ENCODE measurements around the gene ZNRD2.

ZNRD2 gene

GRCh38 chr11:65613091-65613928 is 43.0 kb downstream of the ZNRD2 start:
- Mint-ChIP-seq H3K27me3 (no peaks in the 10 kb centered on the region), H3K9me3 (no peaks in the 10 kb centered on the region), H3K4me1 (ENCODE audit: low read depth in 2 of 2) (peaks cover 45 to 49% of the 10 kb centered on the region in 2 donors), H3K36me3 (ENCODE audit: insufficient read depth) (peaks cover 48% of the 10 kb centered on the region), H3K4me3 (peak overlapping the region; percentile 94 to 96), H3K27ac (peak overlapping the region; percentile 95 to 97)
- ATAC-seq (replicated peaks) = no peak
- no peak for DNase-seq

GRCh38 chr11:65615229-65615949 is 45.1 kb downstream of the ZNRD2 start, which contains the start of gene PCNX3:
Gene PCNX3, plus strand, starts transcription at chr11:65615776. Its CDS starts 536 bp downstream, at chr11:65616312.
- peak within 1 kb of the TSS; percentile 95 to 97 for H3K27ac Mint-ChIP-seq
- peak within 1 kb of the TSS; percentile 94 to 96 for H3K4me3 Mint-ChIP-seq
- H3K27me3 Mint-ChIP-seq = no peaks in the 10 kb centered on the region
- H3K9me3 Mint-ChIP-seq = no peaks in the 10 kb centered on the region
- peaks cover 35 to 42% of the 10 kb centered on the region in 2 donors for H3K4me1 Mint-ChIP-seq (ENCODE audit: low read depth in 2 of 2)
- ATAC-seq (replicated peaks) = peak; percentile 83
- peak; percentile 99 to 100 (median 100) for DNase-seq
- peaks cover 46% of the 10 kb centered on the region for H3K36me3 Mint-ChIP-seq (ENCODE audit: insufficient read depth)

GRCh38 chr11:65615950-65616574 is 45.8 kb downstream of the ZNRD2 start:
- ATAC-seq (replicated peaks) (no peak), DNase-seq (peak in 1 of 3 experiments; percentile 26)
- Mint-ChIP-seq H3K4me3 (peak overlapping the region; percentile 94 to 96), H3K27ac (peak overlapping the region; percentile 93 to 97), H3K9me3 (no peaks in the 10 kb centered on the region), H3K4me1 (ENCODE audit: low read depth in 2 of 2) (peaks cover 28 to 35% of the 10 kb centered on the region in 2 donors), H3K36me3 (ENCODE audit: insufficient read depth) (peaks cover 48% of the 10 kb centered on the region), H3K27me3 (no peaks in the 10 kb centered on the region)

GRCh38 chr11:65616575-65617001 is 46.3 kb downstream of the ZNRD2 start:
- H3K4me3 Mint-ChIP-seq = peak overlapping the region; percentile 88 to 96
- no peaks in the 10 kb centered on the region for H3K27me3 Mint-ChIP-seq
- ATAC-seq (replicated peaks) = no peak
- H3K9me3 Mint-ChIP-seq = no peaks in the 10 kb centered on the region
- peak overlapping the region; percentile 93 to 97 for H3K27ac Mint-ChIP-seq
- H3K36me3 Mint-ChIP-seq (ENCODE audit: insufficient read depth) = peaks cover 53% of the 10 kb centered on the region
- no peak for DNase-seq
- peaks cover 25 to 33% of the 10 kb centered on the region in 2 donors for H3K4me1 Mint-ChIP-seq (ENCODE audit: low read depth in 2 of 2)

- H3K36me3 Mint-ChIP-seq (ENCODE audit: insufficient read depth) = peaks cover 59% of the 10 kb centered on the region
- ATAC-seq (replicated peaks) = no peak
- DNase-seq = no peak
- no peaks in the 10 kb centered on the region for H3K9me3 Mint-ChIP-seq
- no peaks in the 10 kb centered on the region for H3K27me3 Mint-ChIP-seq
- H3K4me3 Mint-ChIP-seq = peak overlapping the region; percentile 88 to 96
- H3K27ac Mint-ChIP-seq = peak overlapping the region; percentile 93 to 97
- H3K4me1 Mint-ChIP-seq (ENCODE audit: low read depth in 2 of 2) = peaks cover 25 to 28% of the 10 kb centered on the region in 2 donors
Measured at GRCh38 chr11:65617136-65617850, 47.0 kb downstream of the ZNRD2 start.

- peak overlapping the region in 1 of 2 donors; percentile 23 for H3K27ac Mint-ChIP-seq
- no peaks in the 10 kb centered on the region for H3K27me3 Mint-ChIP-seq
- DNase-seq (no peak), ATAC-seq (replicated peaks) (no peak)
- no peaks in the 10 kb centered on the region for H3K9me3 Mint-ChIP-seq
- peaks cover 58% of the 10 kb centered on the region for H3K36me3 Mint-ChIP-seq (ENCODE audit: insufficient read depth)
- H3K4me3 Mint-ChIP-seq = no peak overlapping the region
- peaks cover 22 to 23% of the 10 kb centered on the region in 2 donors for H3K4me1 Mint-ChIP-seq (ENCODE audit: low read depth in 2 of 2)
Measured at GRCh38 chr11:65617990-65618751, 47.9 kb downstream of the ZNRD2 start.

- H3K27ac Mint-ChIP-seq = peak overlapping the region in 1 of 2 donors; percentile 23
- no peak overlapping the region for H3K4me3 Mint-ChIP-seq
- H3K27me3 Mint-ChIP-seq = no peaks in the 10 kb centered on the region
- ATAC-seq (replicated peaks) = no peak
- DNase-seq = no peak
- peaks cover 20 to 21% of the 10 kb centered on the region in 2 donors for H3K4me1 Mint-ChIP-seq (ENCODE audit: low read depth in 2 of 2)
- no peaks in the 10 kb centered on the region for H3K9me3 Mint-ChIP-seq
- H3K36me3 Mint-ChIP-seq (ENCODE audit: insufficient read depth) = peaks cover 58% of the 10 kb centered on the region
Measured at GRCh38 chr11:65618763-65619162, 48.5 kb downstream of the ZNRD2 start.

GRCh38 chr11:65619281-65619928 is 49.1 kb downstream of the ZNRD2 start:
- DNase-seq = no peak
- no peak for ATAC-seq (replicated peaks)
- peaks cover 17 to 23% of the 10 kb centered on the region in 2 donors for H3K4me1 Mint-ChIP-seq (ENCODE audit: low read depth in 2 of 2)
- H3K4me3 Mint-ChIP-seq = no peak overlapping the region
- no peaks in the 10 kb centered on the region for H3K27me3 Mint-ChIP-seq
- peaks cover 58% of the 10 kb centered on the region for H3K36me3 Mint-ChIP-seq (ENCODE audit: insufficient read depth)
- no peaks in the 10 kb centered on the region for H3K9me3 Mint-ChIP-seq
- no peak overlapping the region for H3K27ac Mint-ChIP-seq

GRCh38 chr11:65620666-65621065 is 50.4 kb downstream of the ZNRD2 start:
- DNase-seq = no peak
- ATAC-seq (replicated peaks) = no peak
- H3K9me3 Mint-ChIP-seq = no peaks in the 10 kb centered on the region
- no peaks in the 10 kb centered on the region for H3K27me3 Mint-ChIP-seq
- no peak overlapping the region for H3K27ac Mint-ChIP-seq
- peaks cover 52% of the 10 kb centered on the region for H3K36me3 Mint-ChIP-seq (ENCODE audit: insufficient read depth)
- peaks cover 13 to 25% of the 10 kb centered on the region in 2 donors for H3K4me1 Mint-ChIP-seq (ENCODE audit: low read depth in 2 of 2)
- no peak overlapping the region for H3K4me3 Mint-ChIP-seq

GRCh38 chr11:65621460-65621859 is 51.2 kb downstream of the ZNRD2 start:
- Mint-ChIP-seq H3K36me3 (ENCODE audit: insufficient read depth) (peaks cover 54% of the 10 kb centered on the region), H3K27ac (peak overlapping the region in 1 of 2 donors; percentile 87), H3K4me3 (no peak overlapping the region), H3K27me3 (no peaks in the 10 kb centered on the region), H3K9me3 (no peaks in the 10 kb centered on the region), H3K4me1 (ENCODE audit: low read depth in 2 of 2) (peaks cover 15 to 29% of the 10 kb centered on the region in 2 donors)
- ATAC-seq (replicated peaks) = no peak
- DNase-seq = no peak
